Nephron (organoid): ENCODE results near the gene NMNAT2.

Experiments
- H3K27ac Mint-ChIP-seq, 3 experiments: 2 replicates each; pipeline ENCODE4 v1.8.0; 2020; ENCODE audit warnings: mixed read lengths in 3 of 3, mild to moderate bottlenecking in 2 of 3, moderate library complexity in 1 of 3
- H3K27me3 Mint-ChIP-seq: 2 replicates; pipeline ENCODE4 v1.8.0; 2021; ENCODE audit warnings: low read depth, mild to moderate bottlenecking, moderate library complexity, mixed read lengths
- H3K36me3 Mint-ChIP-seq: 2 replicates; pipeline ENCODE4 v1.8.0; 2020; ENCODE audit warnings: low read depth, mixed read lengths
- H3K4me1 Mint-ChIP-seq: 2 replicates; pipeline ENCODE4 v1.8.0; 2020; ENCODE audit warnings: mixed read lengths
- H3K4me3 Mint-ChIP-seq, 3 experiments: 2 replicates each; pipeline ENCODE4 v1.8.0; 2020; ENCODE audit warnings: mild to moderate bottlenecking in 3 of 3, mixed read lengths in 3 of 3, moderate library complexity in 2 of 3
- H3K9me3 Mint-ChIP-seq: 2 replicates; pipeline ENCODE4 v1.8.0; 2020; ENCODE audit warnings: mixed read lengths
- CTCF ChIP-seq, 3 experiments: fragments of 200-600 bp; sonication (generic); IDR thresholded peaks; one replicate each; pipeline ENCODE4 v1.5.0; 2021; ENCODE audit warnings: antibody characterized with exemption in 3 of 3; ENCODE audit not compliant: unreplicated experiment in 3 of 3

The NMNAT2 gene

GRCh38 chr1:183235503-183235902 lies 182.7 kb downstream of the NMNAT2 start:
- Mint-ChIP-seq H3K4me1 (peaks cover 14% of the 10 kb centered on the region), H3K27me3 (no peaks in the 10 kb centered on the region), H3K27ac (peak overlapping the region; percentile 68 to 96 (median 91)), H3K9me3 (no peaks in the 10 kb centered on the region), H3K4me3 (peak overlapping the region; percentile 67 to 80 (median 73)), H3K36me3 (no peaks in the 10 kb centered on the region)
- no peak for TF ChIP-seq CTCF (IDR thresholded peaks at IDR 0.05; ENCODE audit: unreplicated experiment in 3 of 3)

GRCh38 chr1:183234660-183235476 lies 183.3 kb downstream of the NMNAT2 start:
- no peaks in the 10 kb centered on the region for H3K36me3 Mint-ChIP-seq
- H3K27me3 Mint-ChIP-seq = no peaks in the 10 kb centered on the region
- peak overlapping the region; percentile 67 to 80 (median 73) for H3K4me3 Mint-ChIP-seq

GRCh38 chr1:183233113-183233512 lies 185.1 kb downstream of the NMNAT2 start:
- Mint-ChIP-seq H3K4me1 (peaks cover 14% of the 10 kb centered on the region), H3K9me3 (no peaks in the 10 kb centered on the region), H3K27me3 (no peaks in the 10 kb centered on the region), H3K4me3 (no peak overlapping the region), H3K36me3 (no peaks in the 10 kb centered on the region), H3K27ac (peak overlapping the region in 2 of 3 experiments; percentile 4 to 22)
- TF ChIP-seq CTCF (IDR thresholded peaks at IDR 0.05; ENCODE audit: unreplicated experiment in 3 of 3) = no peak

More at GRCh38 chr1:183234660-183235476, 183.3 kb downstream of the NMNAT2 start:
- Mint-ChIP-seq H3K27ac (peak overlapping the region; percentile 68 to 96 (median 91)), H3K4me1 (peaks cover 14% of the 10 kb centered on the region), H3K9me3 (no peaks in the 10 kb centered on the region)
- peak; percentile 71 to 84 (median 72) for TF ChIP-seq CTCF (IDR thresholded peaks at IDR 0.05; ENCODE audit: unreplicated experiment in 3 of 3)

- Mint-ChIP-seq H3K27ac (no peak overlapping the region), H3K36me3 (no peaks in the 10 kb centered on the region), H3K9me3 (no peaks in the 10 kb centered on the region), H3K27me3 (no peaks in the 10 kb centered on the region), H3K4me3 (no peak overlapping the region), H3K4me1 (peaks cover 25% of the 10 kb centered on the region)
- no peak for TF ChIP-seq CTCF (IDR thresholded peaks at IDR 0.05; ENCODE audit: unreplicated experiment in 3 of 3)
Measured at GRCh38 chr1:183231545-183231944, 186.6 kb downstream of the NMNAT2 start.

- no peaks in the 10 kb centered on the region for H3K9me3 Mint-ChIP-seq
- no peak for TF ChIP-seq CTCF (IDR thresholded peaks at IDR 0.05; ENCODE audit: unreplicated experiment in 3 of 3)
- no peaks in the 10 kb centered on the region for H3K36me3 Mint-ChIP-seq
- peaks cover 24% of the 10 kb centered on the region for H3K4me1 Mint-ChIP-seq
- no peak overlapping the region for H3K27ac Mint-ChIP-seq
- no peak overlapping the region for H3K4me3 Mint-ChIP-seq
- no peaks in the 10 kb centered on the region for H3K27me3 Mint-ChIP-seq
Measured at GRCh38 chr1:183230413-183230812, 187.8 kb downstream of the NMNAT2 start.
